DMS114 treated with DMSO at 0.1 percent for 48 hours (cell line): ENCODE measurements around the gene MXD4.
"Not testable (repeated sequence)": the region's sequence is repeated elsewhere in the genome, so short reads cannot be mapped to it uniquely, and the experiment has no call there.

Experiments
- DNase-seq: peaks from one replicate; lab custom pipeline; 2025; ENCODE audit not compliant: unreplicated experiment; lab: John Stamatoyannopoulos, UW

Gene MXD4

GRCh38 chr4:2275546-2276251, 13.8 kb upstream of the MXD4 start:
- no peak for DNase-seq

GRCh38 chr4:2275044-2275397, 13.1 kb upstream of the MXD4 start:
- DNase-seq, result not testable (repeated sequence)

- no peak for DNase-seq
Measured at GRCh38 chr4:2274320-2275043, 12.6 kb upstream of the MXD4 start.

DNA sequence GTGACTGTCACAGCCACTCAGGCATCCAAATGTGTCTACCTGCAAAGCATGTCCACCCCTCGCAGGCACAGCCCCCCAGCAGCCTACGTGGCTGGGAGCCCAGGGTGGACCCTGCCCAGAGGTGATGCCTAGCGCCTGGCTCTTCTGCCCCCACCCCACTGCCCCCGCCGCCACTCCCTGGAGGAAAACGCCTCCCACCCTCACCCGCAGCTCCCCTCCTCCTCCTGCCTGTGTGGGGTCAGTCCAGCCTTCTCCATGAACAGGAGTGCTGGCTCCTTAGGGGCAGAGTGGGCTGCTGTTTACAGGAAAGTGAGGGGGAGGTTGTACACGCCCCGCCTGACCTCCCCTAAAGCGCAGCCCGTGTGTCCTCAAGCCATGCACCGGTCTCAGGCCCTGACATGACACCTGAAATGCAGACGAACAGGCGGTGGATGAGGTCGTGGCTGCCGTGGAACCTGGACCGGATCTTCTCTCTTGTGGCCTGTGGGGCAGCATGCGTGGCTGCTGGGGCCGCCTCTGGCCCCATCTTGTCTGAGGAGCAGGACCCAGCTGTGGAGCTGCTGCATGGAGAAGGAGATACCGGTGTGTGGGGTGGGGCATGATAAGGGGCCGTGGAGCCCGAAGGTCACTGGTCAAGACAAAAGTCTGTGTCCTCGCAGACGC, 11.9 kb upstream of the MXD4 start:
- DNase-seq, result no peak

- DNase-seq, result no peak
Measured at GRCh38 chr4:2273221-2273620, 11.3 kb upstream of the MXD4 start.

DNA sequence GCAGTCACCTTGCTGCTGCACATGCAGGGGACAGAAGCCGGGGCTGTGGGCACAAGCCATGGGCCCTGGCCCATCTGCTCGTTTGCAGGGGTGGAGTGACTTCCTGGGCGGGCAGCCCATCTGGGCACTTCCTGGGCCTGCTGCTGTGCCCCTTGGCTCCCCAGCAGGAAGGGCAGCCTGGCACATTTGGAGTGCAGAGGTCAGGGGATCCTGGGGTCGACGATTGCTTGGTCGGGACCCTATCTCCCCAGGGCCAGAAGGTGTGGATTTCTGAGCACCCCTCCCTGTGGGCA, 10.9 kb upstream of the MXD4 start:
- DNase-seq, result no peak

DNA sequence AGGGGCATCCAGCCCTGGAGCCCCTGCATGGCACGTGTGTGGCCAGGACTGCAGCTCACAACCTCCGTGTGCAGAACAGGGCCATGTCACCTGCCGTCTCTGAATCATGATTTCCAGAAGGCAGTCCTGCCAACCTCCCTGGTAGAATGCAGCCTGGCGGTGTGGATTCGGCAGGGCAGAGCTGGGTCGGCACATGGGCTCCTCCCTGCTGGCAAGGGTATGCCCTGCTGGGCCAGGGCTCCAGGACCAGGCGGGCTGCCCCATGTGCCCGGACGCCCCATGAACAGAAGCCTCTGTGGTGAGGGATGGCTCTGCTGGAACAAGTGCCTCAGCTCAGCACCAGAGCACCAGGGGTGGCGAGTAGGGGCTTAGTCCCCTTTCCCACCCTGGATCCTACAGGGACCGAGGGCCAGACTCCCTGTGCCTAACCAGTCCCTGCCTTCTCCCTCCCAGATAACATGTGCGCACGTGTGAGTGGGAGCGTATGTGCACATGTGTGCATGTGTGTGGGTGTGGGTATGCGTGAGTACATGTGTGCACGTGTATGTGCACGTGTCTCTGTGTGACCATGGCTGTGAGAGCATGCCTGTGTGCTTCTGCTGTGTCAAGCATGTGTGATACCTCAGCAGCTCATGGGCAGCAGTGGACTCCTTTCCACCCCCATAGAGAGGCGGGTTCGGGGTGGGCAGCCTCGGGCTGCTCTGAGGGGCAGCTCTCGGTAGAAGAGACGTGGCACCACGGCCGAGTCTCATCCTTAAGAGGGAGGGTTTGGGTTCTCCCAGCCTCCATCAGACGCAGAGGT, 10.3 kb upstream of the MXD4 start:
- DNase-seq, result no peak

GRCh38 chr4:2271279-2272025, 9.5 kb upstream of the MXD4 start:
- DNase-seq, result no peak

DNA sequence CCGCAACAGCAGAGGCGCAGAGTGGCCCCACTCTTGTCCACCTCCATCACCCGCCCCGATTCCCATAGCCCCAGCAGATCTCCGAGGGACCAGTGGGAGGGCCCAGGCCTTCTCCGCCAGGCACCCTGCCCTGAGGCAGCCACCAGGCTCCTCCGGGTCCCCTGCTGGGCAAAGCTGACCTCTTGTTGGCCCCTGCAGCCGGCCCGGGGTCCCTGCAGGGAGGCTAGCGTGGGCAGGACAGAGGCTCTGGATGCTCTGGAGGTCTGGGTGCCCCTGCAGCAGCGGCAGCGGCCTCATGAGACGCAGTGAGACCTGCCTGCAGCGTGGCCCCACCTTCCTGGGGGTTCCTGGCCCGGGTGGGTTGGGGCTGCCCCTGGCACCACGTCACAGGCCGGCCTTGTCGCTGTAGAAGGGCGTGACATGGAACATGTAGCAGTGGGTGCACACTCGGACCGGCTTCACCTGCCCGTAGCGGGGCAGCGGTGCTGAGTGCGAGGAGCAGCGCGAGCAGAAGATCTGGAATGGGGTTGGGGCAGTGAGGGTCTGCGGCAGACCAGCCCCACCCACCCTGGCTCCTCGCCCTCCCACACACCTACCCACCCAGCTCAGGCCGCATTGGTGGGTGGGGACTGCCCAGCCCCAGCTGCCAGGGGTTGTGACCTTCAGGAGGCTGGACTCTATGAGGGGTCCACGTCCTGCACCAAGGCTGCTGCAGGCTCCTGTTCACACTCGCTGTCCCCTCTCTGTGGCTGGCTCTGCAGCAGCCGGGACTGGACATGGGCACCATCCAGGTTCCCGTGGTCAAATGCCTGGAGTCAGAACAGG, 8.6 kb upstream of the MXD4 start:
- DNase-seq, result no peak

GRCh38 chr4:2269618-2270163, 7.8 kb upstream of the MXD4 start:
- no peak for DNase-seq

- no peak for DNase-seq
Measured at GRCh38 chr4:2269206-2269531, 7.3 kb upstream of the MXD4 start.

- DNase-seq, result no peak
Measured at GRCh38 chr4:2268357-2269205, 6.7 kb upstream of the MXD4 start.

- no peak for DNase-seq
Measured at GRCh38 chr4:2267841-2268240, 5.9 kb upstream of the MXD4 start.

GRCh38 chr4:2267320-2267811, 5.5 kb upstream of the MXD4 start:
- DNase-seq, result no peak

GRCh38 chr4:2266821-2267220, 4.9 kb upstream of the MXD4 start:
- DNase-seq, result no peak

GRCh38 chr4:2266181-2266580, 4.3 kb upstream of the MXD4 start:
- DNase-seq, result no peak

DNA sequence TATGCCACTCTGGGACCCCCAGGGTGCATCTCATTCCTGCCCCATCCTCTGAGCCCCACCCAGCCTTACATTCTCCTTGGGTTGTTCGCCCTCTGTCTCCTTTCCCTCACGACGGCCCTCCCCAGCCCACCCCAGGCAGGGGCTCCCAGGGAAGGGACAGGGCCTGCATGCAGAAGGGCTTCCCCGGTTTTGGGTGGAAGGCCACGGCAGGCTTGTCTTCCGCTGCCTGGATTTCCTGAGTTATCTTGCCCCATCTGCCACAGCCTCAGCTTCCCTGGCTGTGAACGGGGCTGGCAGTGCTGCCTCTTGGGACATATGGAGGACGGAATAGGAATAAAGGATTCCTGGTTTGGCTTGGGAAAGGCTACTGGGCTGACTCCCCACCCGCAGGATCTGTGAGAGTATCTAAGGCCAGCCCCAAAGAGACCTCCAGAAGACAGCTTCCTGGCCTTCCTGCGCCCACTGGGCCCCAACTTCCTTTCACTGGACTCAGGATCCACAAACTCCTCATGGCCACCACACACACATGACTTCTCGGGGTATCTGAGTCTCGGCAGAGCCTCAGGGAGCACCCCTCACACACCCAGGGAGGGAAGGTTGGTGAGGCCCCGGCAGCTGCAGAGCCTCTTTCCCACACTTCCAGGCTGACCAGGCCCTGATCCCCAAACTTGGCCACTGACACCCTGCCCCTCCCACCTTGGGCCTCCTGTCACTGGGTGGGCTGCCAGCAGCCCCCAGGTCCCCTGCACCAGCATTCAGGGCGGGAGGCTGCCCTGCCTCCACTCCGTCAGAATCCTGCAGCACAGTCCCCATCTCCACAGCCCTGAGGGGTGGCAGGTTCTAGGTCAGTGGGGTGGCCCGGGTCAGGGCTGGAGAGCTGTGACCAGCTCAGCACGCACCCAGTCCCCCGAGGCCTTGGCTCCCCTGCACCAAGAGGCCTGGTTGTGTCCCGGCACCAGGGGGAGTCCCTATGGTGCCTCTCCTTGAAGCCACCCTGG, 3.5 kb upstream of the MXD4 start:
- no peak for DNase-seq
